Ureter (tissue), 1 donor: Measurements from ENCODE around the gene ZNF219. TPM values are rescaled to one million over a fixed set of nuclear protein-coding genes. Genes with fewer than 3 reads are reported as not detected.

Experiments used
- DNase-seq: peaks from one replicate; pipeline ENCODE4 v3.0.0-alpha.2; 2020; ENCODE audit warnings: low spot score
- total RNA-seq: library from RNA; stranded (reverse); gene quantifications from one replicate; pipeline ENCODE4 v1.2.4, GENCODE V29; 2023
- donor health status: DM: yes; HTN: yes; CAD: no.

ZNF219 gene
- total RNA-seq, 1 donor from 2014 or later: 47.2 TPM

- no peak for DNase-seq
Measured at GRCh38 chr14:21069388-21070082, 28.9 kb downstream of the ZNF219 start.

GRCh38 chr14:21068521-21069387 is 29.7 kb downstream of the ZNF219 start:
- no peak for DNase-seq

GRCh38 chr14:21066882-21067502 is 31.5 kb downstream of the ZNF219 start:
- DNase-seq: no peak

GRCh38 chr14:21063479-21063878 is 35.0 kb downstream of the ZNF219 start:
- DNase-seq: no peak

- DNase-seq: no peak
Measured at GRCh38 chr14:21061347-21061668, 37.1 kb downstream of the ZNF219 start.

GRCh38 chr14:21060614-21061346 is 37.7 kb downstream of the ZNF219 start:
- no peak for DNase-seq

GRCh38 chr14:21059842-21060613 is 38.4 kb downstream of the ZNF219 start:
- DNase-seq: no peak

GRCh38 chr14:21058903-21059302 is 39.6 kb downstream of the ZNF219 start:
- DNase-seq: no peak

- DNase-seq: no peak
Measured at GRCh38 chr14:21057803-21058675, 40.4 kb downstream of the ZNF219 start, which contains the start of gene RNASE8. TSS of gene RNASE8 (plus strand) at chr14:21057822. CDS start at chr14:21057893, 71 bp downstream.

GRCh38 chr14:21056520-21057163 is 41.8 kb downstream of the ZNF219 start:
- no peak for DNase-seq

- DNase-seq: no peak
Measured at GRCh38 chr14:21055432-21056117, 42.9 kb downstream of the ZNF219 start.

GRCh38 chr14:21054768-21055145 is 43.7 kb downstream of the ZNF219 start:
- no peak for DNase-seq

GRCh38 chr14:21054123-21054767 is 44.2 kb downstream of the ZNF219 start:
- no peak for DNase-seq

GRCh38 chr14:21053184-21054122 is 45.0 kb downstream of the ZNF219 start:
- DNase-seq: no peak

- no peak for DNase-seq
Measured at GRCh38 chr14:21050597-21050996, 47.9 kb downstream of the ZNF219 start.

GRCh38 chr14:21049271-21049673 is 49.2 kb downstream of the ZNF219 start:
- DNase-seq: no peak

GRCh38 chr14:21048638-21049037 is 49.8 kb downstream of the ZNF219 start:
- DNase-seq: no peak
